ENCODE results near the gene FGFBP1. TPM values are rescaled to one million over a fixed set of nuclear protein-coding genes. Genes with fewer than 3 reads are reported as not detected.

Gene FGFBP1
- not detected for total RNA-seq

GRCh38 chr4:15938640-15939039, at the start of gene FGFBP1:
TSS of gene FGFBP1 (minus strand) at chr4:15938740. CDS start at chr4:15936632, 2,108 bp downstream.
- ATAC-seq (no peak), DNase-seq (no peak)
- Mint-ChIP-seq H3K36me3 (ENCODE audit: low read depth) (no peaks in the 10 kb centered on the region), H3K27me3 (peaks cover 8% of the 10 kb centered on the region), H3K27ac (no peak within 1 kb of the TSS), H3K4me3 (no peak within 1 kb of the TSS), H3K9me3 (ENCODE audit: low read depth) (no peaks in the 10 kb centered on the region), H3K4me1 (no peaks in the 10 kb centered on the region)
- ChIA-PET POLR2A (no interaction called here), CTCF (interaction anchor here (0.6 to 1.5 kb wide), 3 partner anchors 18 to 581 kb away, joined by 3 to 4 read pairs (median 3); no protein-coding TSS in a partner anchor)
- intact Hi-C loops (cut with DNase I, micrococcal nuclease), result no loop called here

- Mint-ChIP-seq H3K36me3 (ENCODE audit: low read depth) (no peaks in the 10 kb centered on the region), H3K4me1 (no peaks in the 10 kb centered on the region), H3K27ac (no peak overlapping the region), H3K27me3 (peaks cover 6% of the 10 kb centered on the region), H3K9me3 (ENCODE audit: low read depth) (no peaks in the 10 kb centered on the region), H3K4me3 (no peak overlapping the region)
- no peak for ATAC-seq
- DNase-seq, result no peak
- POLR2A ChIA-PET, result no interaction called here
- CTCF ChIA-PET, result interaction anchor here (1.1 to 1.7 kb wide), 2 partner anchors 13 to 20 kb away, joined by 3 to 9 read pairs; no protein-coding TSS in a partner anchor
- intact Hi-C loops (cut with DNase I, micrococcal nuclease), result no loop called here
Measured at GRCh38 chr4:15988222-15988621, 49.7 kb upstream of the FGFBP1 start.

- Mint-ChIP-seq H3K4me1 (no peaks in the 10 kb centered on the region), H3K27ac (no peak overlapping the region), H3K4me3 (no peak overlapping the region), H3K27me3 (peaks cover 4% of the 10 kb centered on the region), H3K9me3 (ENCODE audit: low read depth) (no peaks in the 10 kb centered on the region), H3K36me3 (ENCODE audit: low read depth) (no peaks in the 10 kb centered on the region)
- intact Hi-C loops (cut with DNase I, micrococcal nuclease), result no loop called here
- ChIA-PET POLR2A (interaction anchor here (0.5 kb wide), 1 partner anchor 10 kb away, joined by 3 read pairs; no protein-coding TSS in a partner anchor), CTCF (interaction anchor here (0.6 to 1.3 kb wide), 2 partner anchors 106 to 179 kb away, joined by 4 to 5 read pairs; no protein-coding TSS in a partner anchor)
- no peak for DNase-seq
- ATAC-seq, result no peak
Measured at GRCh38 chr4:15986907-15987306, 48.4 kb upstream of the FGFBP1 start.

- ATAC-seq (no peak), DNase-seq (no peak)
- H3K27me3 Mint-ChIP-seq, result peaks cover 3% of the 10 kb centered on the region
- ChIA-PET CTCF (interaction anchor here (1.2 kb wide), 1 partner anchor 18 kb away, joined by 3 read pairs; no protein-coding TSS in a partner anchor), POLR2A (no interaction called here)
- no peaks in the 10 kb centered on the region for H3K4me1 Mint-ChIP-seq
- no peak overlapping the region for H3K27ac Mint-ChIP-seq
- intact Hi-C loops (cut with DNase I, micrococcal nuclease), result no loop called here
- H3K9me3 Mint-ChIP-seq (ENCODE audit: low read depth), result no peaks in the 10 kb centered on the region
- H3K36me3 Mint-ChIP-seq (ENCODE audit: low read depth), result no peaks in the 10 kb centered on the region
- no peak overlapping the region for H3K4me3 Mint-ChIP-seq
Measured at GRCh38 chr4:15983610-15984009, 45.1 kb upstream of the FGFBP1 start.

GRCh38 chr4:15982842-15983524, 44.4 kb upstream of the FGFBP1 start:
- no peak for ATAC-seq
- no peak overlapping the region for H3K4me3 Mint-ChIP-seq
- no peaks in the 10 kb centered on the region for H3K36me3 Mint-ChIP-seq (ENCODE audit: low read depth)
- H3K4me1 Mint-ChIP-seq, result no peaks in the 10 kb centered on the region
- intact Hi-C loops (cut with DNase I, micrococcal nuclease), result no loop called here
- ChIA-PET POLR2A (no interaction called here), CTCF (interaction anchor here (1.1 kb wide), 1 partner anchor 18 kb away, joined by 7 read pairs; no protein-coding TSS in a partner anchor)
- H3K27ac Mint-ChIP-seq, result no peak overlapping the region
- peaks cover 3% of the 10 kb centered on the region for H3K27me3 Mint-ChIP-seq
- no peaks in the 10 kb centered on the region for H3K9me3 Mint-ChIP-seq (ENCODE audit: low read depth)
- no peak for DNase-seq

- H3K4me3 Mint-ChIP-seq, result no peak overlapping the region
- ATAC-seq (no peak), DNase-seq (no peak)
- no peaks in the 10 kb centered on the region for H3K36me3 Mint-ChIP-seq (ENCODE audit: low read depth)
- intact Hi-C loops (cut with DNase I, micrococcal nuclease), result no loop called here
- peaks cover 3% of the 10 kb centered on the region for H3K27me3 Mint-ChIP-seq
- no peaks in the 10 kb centered on the region for H3K9me3 Mint-ChIP-seq (ENCODE audit: low read depth)
- H3K4me1 Mint-ChIP-seq, result no peaks in the 10 kb centered on the region
- CTCF ChIA-PET, result interaction anchor here (0.6 to 1.5 kb wide), 4 partner anchors 94 to 171 kb away, joined by 4 to 9 read pairs (median 4); no protein-coding TSS in a partner anchor
- POLR2A ChIA-PET, result interaction anchor here (0.6 kb wide), 1 partner anchor 457 kb away, joined by 3 read pairs; no protein-coding TSS in a partner anchor
- H3K27ac Mint-ChIP-seq, result no peak overlapping the region
Measured at GRCh38 chr4:15976456-15977447, 38.2 kb upstream of the FGFBP1 start.

GRCh38 chr4:15971068-15971801, 32.7 kb upstream of the FGFBP1 start:
- no peak for ATAC-seq
- intact Hi-C loops (cut with DNase I, micrococcal nuclease), result no loop called here
- ChIA-PET POLR2A (no interaction called here), CTCF (no interaction called here)
- H3K27ac Mint-ChIP-seq, result no peak overlapping the region
- H3K9me3 Mint-ChIP-seq (ENCODE audit: low read depth), result no peaks in the 10 kb centered on the region
- no peaks in the 10 kb centered on the region for H3K4me1 Mint-ChIP-seq
- H3K27me3 Mint-ChIP-seq, result peaks cover 3% of the 10 kb centered on the region
- no peaks in the 10 kb centered on the region for H3K36me3 Mint-ChIP-seq (ENCODE audit: low read depth)
- H3K4me3 Mint-ChIP-seq, result no peak overlapping the region
- no peak for DNase-seq

- intact Hi-C loops (cut with DNase I, micrococcal nuclease), result no loop called here
- Mint-ChIP-seq H3K4me3 (no peak overlapping the region), H3K9me3 (ENCODE audit: low read depth) (no peaks in the 10 kb centered on the region), H3K27me3 (peaks cover 3% of the 10 kb centered on the region), H3K27ac (no peak overlapping the region), H3K4me1 (peaks cover 4% of the 10 kb centered on the region), H3K36me3 (ENCODE audit: low read depth) (no peaks in the 10 kb centered on the region)
- ATAC-seq (no peak), DNase-seq (no peak)
- POLR2A ChIA-PET, result no interaction called here
- CTCF ChIA-PET, result interaction anchor here (1.3 kb wide), 1 partner anchor 85 kb away, joined by 5 read pairs; no protein-coding TSS in a partner anchor
Measured at GRCh38 chr4:15968551-15969300, 30.2 kb upstream of the FGFBP1 start.

GRCh38 chr4:15965325-15965724, 26.8 kb upstream of the FGFBP1 start:
- intact Hi-C loops (cut with DNase I, micrococcal nuclease), result no loop called here
- Mint-ChIP-seq H3K27ac (no peak overlapping the region), H3K9me3 (ENCODE audit: low read depth) (no peaks in the 10 kb centered on the region), H3K36me3 (ENCODE audit: low read depth) (no peaks in the 10 kb centered on the region), H3K4me3 (no peak overlapping the region), H3K27me3 (peaks cover 3% of the 10 kb centered on the region), H3K4me1 (peaks cover 21% of the 10 kb centered on the region)
- ChIA-PET POLR2A (interaction anchor here (0.6 kb wide), 1 partner anchor 186 kb away, joined by 3 read pairs; no protein-coding TSS in a partner anchor), CTCF (interaction anchor here (1.3 to 1.5 kb wide), 3 partner anchors 31 to 299 kb away, joined by 3 to 6 read pairs (median 5); no protein-coding TSS in a partner anchor)
- ATAC-seq (no peak), DNase-seq (no peak)

- CTCF ChIA-PET, result interaction anchor here (0.8 to 3.7 kb wide), 10 partner anchors 8 to 301 kb away, joined by 3 to 26 read pairs (median 5); no protein-coding TSS in a partner anchor
- H3K36me3 Mint-ChIP-seq (ENCODE audit: low read depth), result no peaks in the 10 kb centered on the region
- POLR2A ChIA-PET, result interaction anchor here (0.7 kb wide), 1 partner anchor 11 kb away, joined by 4 read pairs; no protein-coding TSS in a partner anchor
- H3K4me3 Mint-ChIP-seq, result no peak overlapping the region
- peaks cover 3% of the 10 kb centered on the region for H3K27me3 Mint-ChIP-seq
- DNase-seq (peak; percentile 19), ATAC-seq (no peak)
- peaks cover 21% of the 10 kb centered on the region for H3K4me1 Mint-ChIP-seq
- intact Hi-C loops (cut with DNase I, micrococcal nuclease), result loop anchor here in 1 of 2 experiments (5.0 kb wide), 1 partner anchor 62 kb away; no protein-coding TSS in a partner anchor
- H3K9me3 Mint-ChIP-seq (ENCODE audit: low read depth), result no peaks in the 10 kb centered on the region
- peak overlapping the region; percentile 27 for H3K27ac Mint-ChIP-seq
Measured at GRCh38 chr4:15964159-15964558, 25.6 kb upstream of the FGFBP1 start.
